HG03571 (cell line): ENCODE results near the gene ZMIZ1.

Experiments used
- ATAC-seq: cut with Tn5 transposase; IDR thresholded peaks from one replicate; pipeline ENCODE4 v1.9.1; 2021; ENCODE audit not compliant: unreplicated experiment

ZMIZ1 gene

GRCh38 chr10:79051766-79052165 is 17.0 kb upstream of the ZMIZ1 start:
- no peak for ATAC-seq

GRCh38 chr10:79052291-79053080 is 16.3 kb upstream of the ZMIZ1 start:
- ATAC-seq, result no peak

- ATAC-seq, result no peak
These were observed 15.7 kb upstream of the ZMIZ1 start for GRCh38 chr10:79053081-79053434.

- no peak for ATAC-seq
These were observed 15.1 kb upstream of the ZMIZ1 start for GRCh38 chr10:79053481-79054202.

- ATAC-seq, result no peak
These were observed 14.3 kb upstream of the ZMIZ1 start for GRCh38 chr10:79054203-79055099.

GRCh38 chr10:79055100-79055782 is 13.5 kb upstream of the ZMIZ1 start:
- no peak for ATAC-seq

- no peak for ATAC-seq
These were observed 12.9 kb upstream of the ZMIZ1 start for GRCh38 chr10:79055892-79056291.

- ATAC-seq, result no peak
These were observed 12.4 kb upstream of the ZMIZ1 start for GRCh38 chr10:79056361-79056735.

- no peak for ATAC-seq
These were observed 11.9 kb upstream of the ZMIZ1 start for GRCh38 chr10:79056736-79057391.

- ATAC-seq, result no peak
These were observed 11.1 kb upstream of the ZMIZ1 start for GRCh38 chr10:79057481-79058275.

GRCh38 chr10:79058899-79059841 is 9.6 kb upstream of the ZMIZ1 start:
- ATAC-seq, result no peak

GRCh38 chr10:79059859-79060379 is 8.8 kb upstream of the ZMIZ1 start:
- no peak for ATAC-seq

- no peak for ATAC-seq
These were observed 8.0 kb upstream of the ZMIZ1 start for GRCh38 chr10:79060641-79061255.

GRCh38 chr10:79061441-79062315 is 7.1 kb upstream of the ZMIZ1 start:
- ATAC-seq, result no peak

GRCh38 chr10:79063071-79063491 is 5.7 kb upstream of the ZMIZ1 start:
- ATAC-seq, result no peak

GRCh38 chr10:79063661-79064492 is 4.9 kb upstream of the ZMIZ1 start:
- no peak for ATAC-seq
